HK-2 (cell line): ENCODE results near the gene CREB1.
"Not testable (repeated sequence)": the region's sequence is repeated elsewhere in the genome, so short reads cannot be mapped to it uniquely, and the experiment has no call there.

Source experiments
- DNase-seq: peaks from one replicate; pipeline ENCODE4 v3.0.0-alpha.2; 2018; ENCODE audit not compliant: unreplicated experiment

Gene CREB1

GRCh38 chr2:207529330-207530159 is at the start of gene CREB1:
CREB1 (plus strand) TSS chr2:207529962; CDS start chr2:207555636, 25,674 bp downstream.
- DNase-seq = peak; percentile 100

DNA sequence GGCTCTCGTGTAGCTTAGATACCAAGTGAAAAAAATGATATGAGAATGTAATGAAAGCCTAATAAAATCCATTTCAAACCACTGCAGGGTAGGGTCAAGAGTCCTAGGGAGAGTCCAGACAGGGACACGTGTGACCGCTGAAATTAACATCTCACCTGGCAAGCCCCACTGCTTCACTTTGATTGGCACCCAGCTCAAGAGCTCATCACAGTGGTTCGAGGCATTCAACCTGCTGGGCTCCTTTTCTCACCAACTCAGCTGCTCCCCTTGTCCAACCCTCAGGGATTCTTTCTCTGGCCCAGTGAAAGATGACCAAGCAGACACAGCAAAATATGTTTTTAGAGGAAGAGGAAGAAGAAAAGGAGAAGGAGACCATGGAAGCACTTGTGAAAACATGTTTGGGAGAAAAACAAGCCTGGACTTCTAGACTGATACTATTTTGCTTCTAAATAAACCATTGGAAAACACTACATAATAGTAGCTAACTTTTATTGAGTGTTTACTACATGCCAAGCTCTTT is 49.2 kb upstream of the CREB1 start:
- no peak for DNase-seq

- DNase-seq = no peak
These were observed 47.8 kb upstream of the CREB1 start for GRCh38 chr2:207481924-207482323.

DNA sequence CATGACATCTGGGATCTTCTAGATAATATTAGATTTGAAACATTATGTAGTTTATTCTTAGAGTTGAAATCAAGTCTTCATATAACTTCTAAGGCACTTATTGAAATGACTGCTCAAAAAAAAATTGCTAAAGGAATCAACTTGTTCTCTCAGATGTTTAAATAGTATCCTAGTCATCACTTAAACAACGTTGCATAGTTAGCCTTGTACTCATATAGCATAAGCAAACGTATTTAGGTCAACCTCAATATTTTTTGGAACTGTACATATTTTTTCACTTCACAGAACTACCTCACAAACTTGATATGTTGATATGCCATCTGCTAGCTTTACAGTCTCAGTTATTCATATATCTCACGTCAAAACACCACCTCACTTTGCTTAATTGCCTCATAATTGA is 47.1 kb upstream of the CREB1 start:
- no peak for DNase-seq

DNA sequence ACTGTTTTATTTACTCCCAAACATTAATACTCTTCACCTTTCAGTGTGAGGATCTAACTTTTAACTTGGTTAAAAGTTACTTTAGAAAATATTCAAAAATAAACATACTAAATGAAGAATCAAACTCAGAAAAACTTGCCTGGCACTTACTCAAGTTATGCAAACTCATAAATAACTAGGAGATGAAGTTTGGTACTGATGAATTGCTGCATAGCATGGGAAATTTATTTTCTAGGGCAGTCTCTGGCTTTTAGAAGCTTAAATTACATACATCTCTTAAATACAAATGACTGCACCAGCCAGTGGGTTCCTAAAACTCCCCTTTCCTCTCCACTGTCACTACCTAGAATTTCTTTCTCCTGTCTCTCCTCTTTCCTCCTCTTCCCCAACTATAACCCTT is 46.7 kb upstream of the CREB1 start:
- no peak for DNase-seq

GRCh38 chr2:207483477-207483876 is 46.3 kb upstream of the CREB1 start:
- no peak for DNase-seq

DNA sequence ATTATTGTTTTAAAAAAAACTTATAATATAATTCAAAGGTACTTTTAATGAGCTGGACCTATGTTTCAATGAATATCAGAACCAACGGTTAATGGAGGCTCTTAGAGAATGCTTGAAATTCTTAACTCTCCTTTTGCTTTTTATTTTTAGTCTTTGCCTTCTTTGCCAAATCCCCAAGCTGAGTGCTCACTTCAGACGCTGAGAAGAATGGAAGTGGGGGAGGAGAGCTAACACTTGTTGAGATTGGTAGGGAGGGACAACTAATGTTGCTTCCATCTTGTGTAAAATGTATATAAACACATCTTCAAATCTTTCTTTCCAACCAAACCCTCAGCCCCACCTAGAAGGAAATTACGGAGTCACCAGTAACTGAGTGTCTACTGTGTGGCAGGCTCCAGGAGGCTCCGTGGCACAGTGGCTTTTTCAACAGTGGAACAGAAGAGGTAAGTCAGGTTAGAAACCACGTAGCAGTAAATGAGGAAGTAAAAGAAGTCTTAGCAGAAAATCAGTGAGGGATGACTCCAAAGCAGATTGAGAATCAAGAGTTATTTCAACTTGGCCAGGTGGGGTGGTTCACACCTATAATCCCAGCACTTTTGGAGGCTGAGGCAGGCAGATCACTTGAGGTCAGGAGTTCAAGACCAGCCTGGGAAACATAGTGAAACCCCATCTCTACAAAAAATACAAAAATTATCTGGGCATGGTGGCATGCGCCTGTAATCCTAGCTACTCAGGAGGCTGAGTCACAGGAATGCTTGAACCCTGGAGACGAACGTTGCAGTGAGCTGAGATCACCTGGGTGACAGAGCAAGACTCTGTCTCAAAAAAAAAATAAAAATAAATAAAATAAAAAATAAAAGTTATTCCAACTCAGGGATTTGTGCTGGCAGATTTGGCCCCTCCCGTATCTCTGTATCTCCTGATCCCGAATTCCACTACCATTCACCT is 45.0 kb upstream of the CREB1 start:
- DNase-seq = no peak

DNA sequence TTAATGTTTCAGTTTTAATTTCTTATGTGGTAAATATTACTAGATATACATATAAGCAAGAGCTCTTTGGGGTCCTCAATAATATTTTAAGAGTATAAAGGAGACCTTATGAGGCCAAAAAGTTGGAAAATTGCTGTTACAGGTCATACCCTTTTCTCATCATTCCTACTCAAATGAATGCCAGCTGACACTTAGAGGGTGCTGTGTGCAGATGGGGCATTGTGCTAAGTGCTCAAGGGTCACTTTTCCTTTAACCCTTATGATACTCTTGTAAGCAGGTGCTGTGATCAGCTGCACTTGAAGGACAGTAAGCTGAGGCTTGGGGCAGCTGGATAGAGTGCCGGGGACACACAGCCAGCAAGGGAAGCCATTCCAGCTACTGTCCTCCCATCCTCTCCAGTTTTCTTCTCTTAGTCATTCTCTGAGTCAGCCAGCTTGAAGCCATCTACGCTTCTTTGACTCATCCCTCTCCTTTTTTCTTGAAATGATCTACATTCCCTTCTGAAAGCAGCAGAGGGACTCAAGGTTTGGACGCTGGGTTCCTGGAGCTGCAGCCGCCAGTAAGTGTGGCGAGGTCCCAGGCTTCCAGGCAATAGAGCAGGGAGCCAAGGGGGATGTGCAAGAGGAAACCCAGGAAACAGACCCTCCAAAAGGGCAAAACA is 42.0 kb upstream of the CREB1 start:
- peak; percentile 68 for DNase-seq

DNA sequence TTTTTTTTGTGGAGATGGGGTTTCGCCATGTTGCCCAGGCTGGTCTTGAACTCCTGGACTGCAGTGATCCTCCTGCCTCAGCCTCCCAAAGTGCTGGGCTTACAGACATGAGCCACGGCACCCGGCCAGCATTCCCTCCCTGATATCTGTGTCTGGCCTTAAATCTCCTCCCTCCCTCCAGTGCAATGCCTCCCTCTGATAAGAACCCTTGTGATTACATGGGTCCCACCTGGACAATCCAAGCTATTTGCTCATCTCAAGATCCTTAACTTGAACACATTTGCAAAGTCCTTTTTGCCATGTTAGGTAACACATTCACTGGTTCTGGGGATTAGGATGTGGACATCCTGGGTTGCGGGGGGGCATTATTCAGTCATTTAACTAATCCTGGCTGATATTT is 40.5 kb upstream of the CREB1 start:
- no peak for DNase-seq

DNA sequence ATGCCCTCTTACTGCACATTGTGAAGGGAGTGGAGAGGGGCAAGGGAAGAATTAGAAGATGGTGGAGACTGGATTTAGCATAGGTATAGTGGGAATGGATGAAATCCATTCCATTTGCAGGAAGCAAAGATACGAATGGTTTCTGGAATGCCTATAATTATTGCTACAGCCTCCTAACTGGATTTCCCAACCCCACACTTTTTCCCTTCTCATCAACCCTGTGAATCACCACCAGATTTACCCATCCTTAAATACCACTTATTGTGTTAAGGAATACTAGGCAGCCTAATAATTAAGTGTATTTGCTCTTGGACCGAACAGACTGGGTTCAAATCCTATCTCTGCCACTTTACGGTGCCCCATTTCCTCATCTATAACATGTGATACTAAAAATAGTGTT is 39.3 kb upstream of the CREB1 start:
- no peak for DNase-seq

DNA sequence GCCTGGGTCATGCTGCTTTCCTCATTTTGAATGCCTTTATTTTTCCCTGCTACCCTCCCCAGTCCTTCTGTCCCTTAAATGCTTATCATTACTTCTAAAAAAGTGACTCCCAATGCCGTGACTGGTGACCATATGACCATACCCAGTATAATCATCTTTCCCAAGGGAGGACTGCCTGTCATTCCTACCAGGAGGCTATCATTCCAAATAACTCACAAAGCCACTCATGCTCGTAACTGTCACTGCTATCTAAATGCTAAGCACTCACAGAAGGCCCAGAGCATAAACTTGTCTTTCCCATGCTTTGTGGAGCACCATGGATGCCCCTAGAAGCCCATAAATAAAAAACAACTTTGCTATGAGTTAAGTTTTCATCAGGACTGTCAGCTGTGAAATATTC is 38.7 kb upstream of the CREB1 start:
- no peak for DNase-seq

DNA sequence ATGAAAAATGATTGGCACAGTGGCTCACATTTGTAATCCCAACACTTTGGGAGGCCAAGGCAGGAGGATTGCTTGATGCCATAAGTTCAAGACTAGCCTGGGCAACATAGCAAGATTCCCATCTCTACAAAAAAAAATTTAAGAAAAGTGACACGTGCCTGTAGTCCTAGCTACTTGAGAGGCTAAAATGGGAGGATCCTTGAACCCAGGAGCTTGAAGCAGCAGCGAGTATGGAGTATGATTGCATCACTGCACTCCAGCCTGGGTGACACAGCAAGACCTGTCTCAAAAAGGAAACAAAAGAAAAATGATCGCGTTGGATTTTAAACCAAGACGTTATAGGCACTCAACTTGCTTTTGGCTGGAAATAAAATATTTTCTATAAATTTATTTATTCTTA is 37.8 kb upstream of the CREB1 start:
- no peak for DNase-seq

GRCh38 chr2:207492461-207492860 is 37.3 kb upstream of the CREB1 start:
- DNase-seq = no peak

- no peak for DNase-seq
These were observed 35.6 kb upstream of the CREB1 start for GRCh38 chr2:207494137-207494536.

DNA sequence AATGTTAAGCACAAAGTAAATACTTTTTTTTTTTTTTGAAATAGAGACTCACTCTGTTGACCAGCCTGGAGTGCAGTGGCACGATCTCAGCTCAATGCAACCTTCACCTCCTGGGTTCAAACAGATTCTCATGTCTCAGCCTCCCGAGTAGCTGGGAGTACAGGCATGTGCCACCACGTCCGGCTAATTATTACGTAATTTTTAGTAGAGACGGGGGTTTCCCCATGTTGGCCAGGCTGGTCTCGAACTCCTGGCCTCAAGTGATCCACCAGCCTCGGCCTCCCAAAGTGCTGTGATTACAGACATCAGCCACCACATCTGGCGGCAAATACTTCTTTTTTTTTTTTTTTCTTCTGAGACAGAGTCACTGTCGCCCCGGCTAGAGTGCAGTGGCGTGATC is 32.8 kb upstream of the CREB1 start:
- not testable (repeated sequence) for DNase-seq

GRCh38 chr2:207497596-207497995 is 32.2 kb upstream of the CREB1 start:
- no peak for DNase-seq

DNA sequence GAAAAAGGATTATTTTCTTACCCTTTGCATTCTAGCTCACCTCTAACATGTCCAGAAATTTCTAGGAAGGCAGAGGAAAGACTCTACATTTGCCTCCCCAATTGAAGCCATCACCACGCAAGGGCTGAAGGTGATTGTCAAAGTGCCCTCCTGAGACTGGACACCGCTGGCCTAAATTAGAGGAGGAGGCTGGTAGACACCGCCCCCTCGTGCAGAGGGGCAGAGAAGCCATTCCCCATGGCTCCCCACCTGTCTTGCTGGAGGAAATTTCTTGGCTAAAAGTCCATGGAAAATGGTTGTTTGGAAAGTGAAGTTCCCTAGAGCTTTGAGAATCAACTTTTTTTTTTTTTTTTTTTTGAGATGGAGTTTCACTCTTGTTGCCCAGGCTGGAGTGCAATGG is 31.3 kb upstream of the CREB1 start:
- no peak for DNase-seq

DNA sequence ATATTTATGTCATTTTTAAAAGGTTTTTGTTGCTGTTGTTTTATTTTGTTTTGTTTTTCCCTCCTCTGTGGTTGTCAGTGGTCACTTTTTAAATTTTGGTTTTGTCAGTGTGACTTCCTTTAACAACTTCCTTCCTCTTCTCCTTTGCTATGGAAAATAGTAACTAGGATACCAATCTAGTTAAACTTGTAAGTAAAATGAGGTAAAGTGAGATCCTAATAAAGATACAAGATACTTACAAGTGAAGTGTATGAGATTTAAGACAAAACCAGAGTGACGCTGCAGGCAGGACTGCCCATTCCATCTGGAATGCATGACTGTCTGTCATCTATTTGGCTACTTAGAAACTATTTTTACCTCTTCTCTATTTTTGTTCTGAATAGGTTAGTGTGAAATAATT is 30.6 kb upstream of the CREB1 start:
- DNase-seq = no peak

DNA sequence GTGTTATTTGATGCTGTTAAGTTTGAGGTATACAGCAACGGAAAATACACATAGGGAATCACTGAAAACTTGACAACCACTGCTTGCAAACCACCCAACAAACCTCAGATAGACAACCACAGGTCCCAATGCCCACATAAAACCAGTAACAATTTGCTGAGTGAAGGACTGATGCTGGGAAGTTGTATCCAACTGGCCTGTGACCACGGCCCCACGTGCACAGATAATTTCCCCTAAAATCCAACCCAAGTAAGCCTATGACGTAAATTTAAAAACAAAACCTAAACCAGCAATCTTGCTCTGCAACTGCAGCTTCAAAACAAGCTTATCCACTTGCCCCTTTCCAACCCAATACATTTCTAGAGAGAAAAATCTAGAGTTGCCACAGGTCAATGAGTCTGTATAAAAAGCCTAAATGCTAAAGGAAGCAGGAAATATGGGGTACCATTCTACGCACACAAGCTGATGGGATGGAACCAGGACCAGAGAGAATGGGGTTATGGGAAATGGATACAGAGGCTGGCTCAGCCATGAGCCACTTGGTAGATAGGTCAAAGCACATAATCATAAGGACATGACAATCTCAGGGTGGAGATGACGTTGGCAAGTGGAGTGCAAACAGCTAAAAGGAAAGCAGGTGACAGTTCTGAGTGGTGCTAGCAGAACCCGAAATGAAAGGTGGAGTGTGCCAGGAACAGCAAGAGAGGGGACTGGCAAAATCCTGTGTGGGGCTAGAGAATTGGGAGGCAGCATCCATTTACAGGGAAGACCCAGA is 27.8 kb upstream of the CREB1 start:
- DNase-seq = no peak

GRCh38 chr2:207502577-207503198 is 27.1 kb upstream of the CREB1 start:
- DNase-seq = no peak

GRCh38 chr2:207503234-207503633 is 26.5 kb upstream of the CREB1 start:
- no peak for DNase-seq
